ENCODE measurements around the gene CDKAL1.

The CDKAL1 gene

GRCh38 chr6:21198032-21198640 is 663.9 kb downstream of the CDKAL1 start:
- TF ChIP-seq EP300 (IDR thresholded peaks at IDR 0.05; ENCODE audit: borderline replicate concordance): no peak
- TF ChIP-seq TCF12 (IDR thresholded peaks at IDR 0.05; ENCODE audit: low read depth): no peak
- TF ChIP-seq ZBTB7A (IDR thresholded peaks at IDR 0.05; ENCODE audit: low read depth): no peak
- no peak for TF ChIP-seq RAD21 (IDR thresholded peaks at IDR 0.05; ENCODE audit: low read depth)
- TF ChIP-seq CREB1 (IDR thresholded peaks at IDR 0.05; ENCODE audit: low read depth): no peak
- TF ChIP-seq USF1 (IDR thresholded peaks at IDR 0.05): no peak

- TF ChIP-seq RAD21 (IDR thresholded peaks at IDR 0.05; ENCODE audit: low read depth): no peak
- no peak for TF ChIP-seq TEAD4 (IDR thresholded peaks at IDR 0.05)
- TF ChIP-seq MAX (IDR thresholded peaks at IDR 0.05): no peak
- TF ChIP-seq TAF1 (IDR thresholded peaks at IDR 0.05; ENCODE audit: low read depth): no peak
- no peak for TF ChIP-seq NFIC (IDR thresholded peaks at IDR 0.05)
- TF ChIP-seq USF1 (IDR thresholded peaks at IDR 0.05): no peak
- TF ChIP-seq EGR1 (IDR thresholded peaks at IDR 0.05): no peak
- TF ChIP-seq YY1 (IDR thresholded peaks at IDR 0.05; ENCODE audit: low read depth): no peak
- TF ChIP-seq EP300 (IDR thresholded peaks at IDR 0.05; ENCODE audit: borderline replicate concordance): no peak
- TF ChIP-seq CEBPB (IDR thresholded peaks at IDR 0.05): no peak
- TF ChIP-seq TCF12 (IDR thresholded peaks at IDR 0.05; ENCODE audit: low read depth): no peak
- no peak for TF ChIP-seq REST (IDR thresholded peaks at IDR 0.05; ENCODE audit: low read depth)
- TF ChIP-seq ZBTB7A (IDR thresholded peaks at IDR 0.05; ENCODE audit: low read depth): no peak
- no peak for TF ChIP-seq FOXM1 (IDR thresholded peaks at IDR 0.05; ENCODE audit: borderline replicate concordance, low read depth)
- TF ChIP-seq CREB1 (IDR thresholded peaks at IDR 0.05; ENCODE audit: low read depth): no peak
Measured at GRCh38 chr6:21199262-21199661, 665.0 kb downstream of the CDKAL1 start.

GRCh38 chr6:21200134-21200870 is 666.0 kb downstream of the CDKAL1 start:
- TF ChIP-seq ZBTB7A (IDR thresholded peaks at IDR 0.05; ENCODE audit: low read depth) (no peak), TEAD4 (IDR thresholded peaks at IDR 0.05) (no peak), USF1 (IDR thresholded peaks at IDR 0.05) (no peak), MAX (IDR thresholded peaks at IDR 0.05) (no peak), NFIC (IDR thresholded peaks at IDR 0.05) (no peak), EP300 (IDR thresholded peaks at IDR 0.05; ENCODE audit: borderline replicate concordance) (no peak), REST (IDR thresholded peaks at IDR 0.05; ENCODE audit: low read depth) (no peak)

GRCh38 chr6:21201187-21201586 is 666.9 kb downstream of the CDKAL1 start:
- TF ChIP-seq EGR1 (IDR thresholded peaks at IDR 0.05): no peak

- TF ChIP-seq CEBPB (IDR thresholded peaks at IDR 0.05) (no peak), FOXM1 (IDR thresholded peaks at IDR 0.05; ENCODE audit: borderline replicate concordance, low read depth) (peak; percentile 42; the same call in 1 of the 2 replicates), EP300 (IDR thresholded peaks at IDR 0.05; ENCODE audit: borderline replicate concordance) (peak; percentile 61; the same call in 1 of the 2 replicates), MAX (IDR thresholded peaks at IDR 0.05) (no peak), USF1 (IDR thresholded peaks at IDR 0.05) (0 out of 2 replicates have a peak, but pooled peaks have one; percentile 24), NFIC (IDR thresholded peaks at IDR 0.05) (peak; percentile 91), TCF12 (IDR thresholded peaks at IDR 0.05; ENCODE audit: low read depth) (peak; percentile 66)
Measured at GRCh38 chr6:21201637-21202350, 667.5 kb downstream of the CDKAL1 start.
